ENCODE measurements around the gene FOXA2. TPM values are rescaled to one million over a fixed set of nuclear protein-coding genes. Genes with fewer than 3 reads are reported as not detected.

The FOXA2 gene
- total and polyA plus RNA-seq, 2 of the 13 experiments (the other 11 are each of a cell fraction or from before 2014, with no cell fraction given): 8.8 to 12.2 TPM

GRCh38 chr20:22572491-22572890, 11.9 kb downstream of the FOXA2 start:
- FAIRE-seq: no peak
- POLR2A ChIA-PET: interaction anchor here (0.8 to 9.9 kb wide), 7 partner anchors 8 to 82 kb away, joined by 3 to 111 read pairs (median 51); partner anchors contain the start of gene FOXA2
- Histone ChIP-seq H3K9me3 (ENCODE audit: low read length) (no peaks in the 10 kb centered on the region), H3K4me1 (ENCODE audit: insufficient read depth, low read length) (peaks cover 71% of the 10 kb centered on the region), H3K4me2 (ENCODE audit: low read depth, low read length) (no peak overlapping the region), H3K4me3 (replicated peaks in 1 of 3; ENCODE audit: insufficient read depth in 1 of 3, low read depth in 2 of 3, low read length in 3 of 3) (no peak overlapping the region), H4K20me1 (ENCODE audit: insufficient read depth, low read length) (peaks cover 27% of the 10 kb centered on the region; the same call in 1 of the 2 replicates), H3K27me3 (ENCODE audit: control insufficient read depth in 1 of 2, insufficient read depth in 2 of 2, low read length in 2 of 2) (no peaks in the 10 kb centered on the region; a peak in 2 of 5 replicates), H3K27ac (ENCODE audit: extremely low read length, insufficient read depth, low read length) (no peak overlapping the region), H3K9ac (ENCODE audit: insufficient read depth, low read depth, low read length) (no peak overlapping the region), H3K36me3 (replicated peaks in 1 of 2; ENCODE audit: control insufficient read depth in 1 of 2, insufficient read depth in 2 of 2, low read length in 2 of 2) (peaks cover 2 to 20% of the 10 kb centered on the region in 2 experiments; a peak in 4 of 5 replicates), H3K79me2 (ENCODE audit: insufficient read depth, low read length) (peaks cover 93% of the 10 kb centered on the region), H2AFZ (ENCODE audit: low read length) (no peak overlapping the region)
- WGBS (ENCODE audit: low lambda C conversion rate): 96% methylated on average over 6 of the region's 6 CpGs
- CTCF ChIA-PET (ENCODE audit: low intra/inter-chr PET ratio, low total read pairs): no interaction called here
- DNase-seq (ENCODE audit: low spot score): no peak
- no TSS peak for BruUV-seq (replicated peaks)
- intact Hi-C loops (cut with micrococcal nuclease; ENCODE audit: unreplicated experiment) (no loop called here), in situ Hi-C loops (cut with HindIII; ENCODE audit: extremely low pct_ligation_motif_present, low pct_unique_long_range_greater_than_20kb) (loop anchor here (10.0 kb wide), 2 partner anchors 782 to 1062 kb away; partner anchors contain the start of genes CST3 and NXT1)
- TF ChIP-seq ARNT2 (CRISPR knock-in tag; IDR thresholded peaks at IDR 0.05; ENCODE audit: low read depth) (no peak), ZNF687 (CRISPR knock-in tag; IDR thresholded peaks at IDR 0.05) (0 out of 2 replicates have a peak, but pooled peaks have one; percentile 12), ATF1 (CRISPR knock-in tag; IDR thresholded peaks at IDR 0.05) (no peak), HOXA9 (CRISPR knock-in tag; IDR thresholded peaks at IDR 0.05; ENCODE audit: borderline replicate concordance) (0 out of 2 replicates have a peak, but pooled peaks have one; percentile 29), ZNF18 (CRISPR knock-in tag; IDR thresholded peaks at IDR 0.05; ENCODE audit: insufficient replicate concordance) (no peak), AKAP8 (CRISPR knock-in tag; IDR thresholded peaks at IDR 0.05) (0 out of 2 replicates have a peak, but pooled peaks have one; percentile 19), NCOR1 (IDR thresholded peaks at IDR 0.05; ENCODE audit: borderline replicate concordance, low read length) (no peak), ZC3H13 (CRISPR knock-in tag; IDR thresholded peaks at IDR 0.05) (no peak), ZNF788 (CRISPR knock-in tag; IDR thresholded peaks at IDR 0.05; ENCODE audit: borderline replicate concordance) (0 out of 2 replicates have a peak, but pooled peaks have one; percentile 23), ZNF558 (CRISPR knock-in tag; IDR thresholded peaks at IDR 0.05; ENCODE audit: borderline replicate concordance) (no peak)
- ATAC-seq: no peak
